Tibial artery (tissue), 4 donors: ENCODE results near the gene CDK6.

Source experiments
- DNase-seq, 2 donors: peaks; one replicate each; pipeline ENCODE4 v3.0.0-alpha.2; 2019
- H3K27ac ChIP-seq, 2 donors: fragments of 200-600 bp; sonication (generic) in 1 of 2; 1 replicate in 1 of 2; 2 replicates in 1 of 2; pipeline ENCODE4 v1.5.1; 2018 to 2019; ENCODE audit warnings: mild to moderate bottlenecking in 1 of 2
- H3K27me3 ChIP-seq, 2 donors: fragments of 200-600 bp; sonication (generic) in 1 of 2; one replicate each; pipeline versions ENCODE4 v1.5.1 to v1.6.0; 2016 to 2019
- H3K36me3 ChIP-seq, 3 donors: fragments of 200-600 bp; sonication (generic) in 2 of 3; one replicate each; pipeline ENCODE4 v1.5.1; 2016 to 2019; ENCODE audit warnings: mild to moderate bottlenecking in 2 of 3
- H3K4me1 ChIP-seq, 4 donors: fragments of 200-600 bp; sonication (generic) in 2 of 4; 1 replicate in 3 of 4; 2 replicates in 1 of 4; pipeline ENCODE4 v1.5.1; 2016 to 2019
- H3K4me3 ChIP-seq, 2 donors: fragments of 200-600 bp; sonication (generic) in 1 of 2; 1 replicate in 1 of 2; 2 replicates in 1 of 2; pipeline ENCODE4 v1.5.1; 2018 to 2019; ENCODE audit warnings: mild to moderate bottlenecking in 2 of 2
- H3K9me3 ChIP-seq, 3 donors: fragments of 200-600 bp; sonication (generic) in 1 of 3; one replicate each; pipeline ENCODE4 v1.5.1; 2016 to 2019
- CTCF ChIP-seq, 2 experiments: fragments of 200-600 bp in 1 of 2; fragments of 450-650 bp in 1 of 2; IDR thresholded peaks; one replicate each; pipeline ENCODE4 v1.5.1; 2017 to 2019; ENCODE audit warnings: antibody characterized with exemption in 2 of 2, mild to moderate bottlenecking in 1 of 2, moderate library complexity in 1 of 2
- intact Hi-C: fragments of 100-400 bp; cut with DNase I; formaldehyde crosslinking; loops from one replicate; pipeline ENCODE4 v1.15.0; 2023; ENCODE audit warnings: low total_unique reads

CDK6 gene

GRCh38 chr7:92838934-92839333, 2.6 kb upstream of the CDK6 start:
- intact Hi-C loops = loop anchor here (5.0 to 10.0 kb wide), 2 partner anchors 217 to 314 kb away; partner anchors contain the start of genes PEX1 and RBM48
- TF ChIP-seq CTCF (IDR thresholded peaks at IDR 0.05) = no peak
- no peak overlapping the region for H3K27ac ChIP-seq

GRCh38 chr7:92837000-92837749, 802 bp upstream of the CDK6 start:
- H3K9me3 ChIP-seq = no peaks in the 10 kb centered on the region
- intact Hi-C loops = loop anchor here (5.0 to 10.0 kb wide), 2 partner anchors 215 to 312 kb away; partner anchors contain the start of genes PEX1 and RBM48

More at GRCh38 chr7:92838934-92839333, 2.6 kb upstream of the CDK6 start:
- H3K4me3 ChIP-seq = no peak overlapping the region
- no peaks in the 10 kb centered on the region for H3K36me3 ChIP-seq
- peaks cover 0 to 2% (median 0%) of the 10 kb centered on the region in 4 donors for H3K4me1 ChIP-seq
- H3K27me3 ChIP-seq = no peaks in the 10 kb centered on the region
- DNase-seq = no peak
- no peaks in the 10 kb centered on the region for H3K9me3 ChIP-seq

GRCh38 chr7:92835851-92836488, 403 bp downstream of the CDK6 start:
- Histone ChIP-seq H3K36me3 (no peaks in the 10 kb centered on the region), H3K27ac (peak overlapping the region; percentile 88 to 92), H3K9me3 (no peaks in the 10 kb centered on the region), H3K27me3 (no peaks in the 10 kb centered on the region), H3K4me3 (peak overlapping the region; percentile 84 to 94), H3K4me1 (peaks cover 0 to 12% (median 6%) of the 10 kb centered on the region in 4 donors)
- TF ChIP-seq CTCF (IDR thresholded peaks at IDR 0.05) = no peak
- DNase-seq = peak; percentile 21 to 70
- intact Hi-C loops = loop anchor here (5.0 to 10.0 kb wide), 2 partner anchors 214 to 311 kb away; partner anchors contain the start of genes PEX1 and RBM48

More at GRCh38 chr7:92837000-92837749, 802 bp upstream of the CDK6 start:
- no peak for DNase-seq
- no peaks in the 10 kb centered on the region for H3K27me3 ChIP-seq
- H3K4me3 ChIP-seq = peak overlapping the region; percentile 84 to 94
- no peak for TF ChIP-seq CTCF (IDR thresholded peaks at IDR 0.05)
- H3K27ac ChIP-seq = peak overlapping the region; percentile 88 to 92
- H3K4me1 ChIP-seq = peaks cover 0 to 2% (median 0%) of the 10 kb centered on the region in 4 donors
- no peaks in the 10 kb centered on the region for H3K36me3 ChIP-seq

- TF ChIP-seq CTCF (IDR thresholded peaks at IDR 0.05) = no peak
- Histone ChIP-seq H3K27ac (peak overlapping the region; percentile 88 to 92), H3K4me1 (peaks cover 0 to 18% (median 9%) of the 10 kb centered on the region in 4 donors), H3K27me3 (no peaks in the 10 kb centered on the region), H3K9me3 (no peaks in the 10 kb centered on the region), H3K36me3 (no peaks in the 10 kb centered on the region), H3K4me3 (peak overlapping the region; percentile 84 to 94)
- DNase-seq = peak; percentile 43 to 70
- intact Hi-C loops = loop anchor here (5.0 to 10.0 kb wide), 2 partner anchors 213 to 311 kb away; partner anchors contain the start of genes PEX1 and RBM48
These were observed 1.0 kb downstream of the CDK6 start for GRCh38 chr7:92835261-92835850.

- no peak for TF ChIP-seq CTCF (IDR thresholded peaks at IDR 0.05)
- Histone ChIP-seq H3K4me1 (peaks cover 0 to 25% (median 11%) of the 10 kb centered on the region in 4 donors), H3K27me3 (no peaks in the 10 kb centered on the region), H3K9me3 (no peaks in the 10 kb centered on the region), H3K4me3 (peak overlapping the region; percentile 84 to 94), H3K27ac (peak overlapping the region; percentile 88 to 92), H3K36me3 (no peaks in the 10 kb centered on the region)
- intact Hi-C loops = loop anchor here (5.0 to 10.0 kb wide), 5 partner anchors 142 to 310 kb away; partner anchors contain the start of genes PEX1 and RBM48
- peak; percentile 23 to 69 for DNase-seq
These were observed 1.7 kb downstream of the CDK6 start for GRCh38 chr7:92834507-92835260.
